Effector memory CD4-positive, alpha-beta T cell (primary cell): ENCODE measurements around the gene PPP4R4.
A peak's percentile ranks its signal among the peaks of the same experiment; 100 is the strongest.

ENCODE experiments used
- DNase-seq, 3 donors: peaks; one replicate each; pipeline ENCODE4 v3.0.0-alpha.2; 2020
- H3K27ac ChIP-seq: 2 replicates; pipeline ENCODE4 v1.7.0; 2013; ENCODE audit warnings: mild to moderate bottlenecking, low read length, moderate library complexity; ENCODE audit not compliant: insufficient read depth, poor library complexity, severe bottlenecking
- H3K27me3 ChIP-seq: replicated peaks from 2 replicates; pipeline ENCODE4 v1.7.0; 2013; ENCODE audit warnings: mild to moderate bottlenecking, low read length; ENCODE audit not compliant: insufficient read depth, control insufficient read depth, poor library complexity, severe bottlenecking
- H3K36me3 ChIP-seq: 2 replicates; pipeline ENCODE4 v1.7.0; 2013; ENCODE audit warnings: mild to moderate bottlenecking, low read length, moderate library complexity; ENCODE audit not compliant: control insufficient read depth, insufficient read depth
- H3K4me1 ChIP-seq: 2 replicates; pipeline ENCODE4 v1.7.0; 2013; ENCODE audit warnings: low read length, mild to moderate bottlenecking; ENCODE audit not compliant: control insufficient read depth, insufficient read depth, poor library complexity, severe bottlenecking
- H3K4me3 ChIP-seq: 2 replicates; pipeline ENCODE4 v1.7.0; 2013; ENCODE audit warnings: low read length, low read depth, mild to moderate bottlenecking; ENCODE audit not compliant: insufficient read depth, poor library complexity, severe bottlenecking
- H3K9me3 ChIP-seq: 2 replicates; pipeline ENCODE4 v1.7.0; 2013; ENCODE audit warnings: mild to moderate bottlenecking, low read length, moderate library complexity; ENCODE audit not compliant: control insufficient read depth

Gene PPP4R4

DNA sequence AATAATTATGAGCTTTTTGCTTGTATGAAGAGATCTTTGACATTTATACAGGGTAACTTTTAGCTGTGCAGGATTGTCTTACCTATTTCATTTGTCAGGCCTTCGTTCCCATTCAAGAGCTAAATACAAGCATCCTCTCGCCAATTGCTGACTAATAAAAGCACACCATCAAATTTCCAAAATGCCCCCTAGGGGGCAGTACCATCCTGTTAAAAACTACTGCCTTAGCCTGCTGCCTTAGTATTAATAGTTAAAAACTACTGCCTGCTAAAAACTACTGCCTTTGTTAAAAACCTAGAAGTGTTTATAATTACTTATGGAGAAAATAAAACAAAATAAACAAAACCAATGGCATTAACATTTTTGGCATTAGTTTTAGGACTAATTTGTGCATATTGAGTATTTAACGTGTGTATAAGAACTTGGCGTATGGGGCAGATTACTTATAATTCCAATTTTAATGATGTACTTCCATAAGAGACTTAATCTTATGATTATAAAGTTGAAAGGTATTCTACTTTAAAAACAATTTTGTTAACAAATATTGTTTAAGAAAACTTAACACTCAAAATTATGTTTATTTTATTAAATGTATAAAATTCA, 41.7 kb upstream of the PPP4R4 start:
- no peak overlapping the region for H3K27ac ChIP-seq
- no peaks in the 10 kb centered on the region for H3K27me3 ChIP-seq
- H3K4me1 ChIP-seq, result no peaks in the 10 kb centered on the region
- H3K9me3 ChIP-seq, result no peaks in the 10 kb centered on the region
- H3K36me3 ChIP-seq, result no peaks in the 10 kb centered on the region
- peak; percentile 11 to 48 (median 18) for DNase-seq
- no peak overlapping the region for H3K4me3 ChIP-seq

- H3K27ac ChIP-seq, result no peak overlapping the region
- DNase-seq, result no peak
Observed at GRCh38 chr14:94135476-94135875, 38.6 kb upstream of the PPP4R4 start.

DNA sequence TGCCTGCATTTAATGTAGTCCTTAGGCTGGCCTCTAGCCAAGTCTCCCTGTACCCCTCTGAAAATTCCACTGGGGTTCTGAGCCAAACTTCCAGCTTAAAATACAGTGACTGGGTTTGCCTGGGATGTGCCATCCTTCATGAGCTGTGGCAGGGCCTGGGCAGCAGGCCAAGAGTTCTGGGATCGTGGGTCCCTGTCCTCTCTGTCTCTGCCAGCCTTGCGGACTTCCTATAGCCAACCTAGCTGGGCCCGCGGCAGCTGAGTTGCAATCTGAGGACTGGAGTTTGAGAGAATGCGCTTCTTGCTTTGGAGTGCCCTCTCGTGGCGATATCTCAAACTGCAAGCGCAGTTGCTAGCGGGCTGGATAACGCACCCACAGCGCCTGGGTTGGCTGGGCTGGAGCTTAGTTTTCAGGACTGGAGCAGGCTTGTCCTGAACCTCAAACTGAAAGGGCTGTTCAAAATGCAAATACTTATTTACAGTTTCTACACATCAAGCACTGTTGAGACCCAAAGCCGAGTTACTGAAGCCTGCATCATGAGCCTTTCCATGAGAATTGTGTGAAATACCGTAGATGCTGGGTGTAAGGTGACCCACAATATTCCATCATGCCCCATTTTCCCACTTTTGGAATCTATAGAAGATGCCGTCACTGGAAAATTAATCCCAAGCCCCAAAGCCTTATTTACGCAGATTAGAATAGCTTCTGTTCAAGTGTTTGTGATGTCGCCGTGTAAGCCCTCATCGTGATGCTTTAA, 37.4 kb upstream of the PPP4R4 start:
- H3K4me1 ChIP-seq, result no peaks in the 10 kb centered on the region
- H3K27ac ChIP-seq, result no peak overlapping the region
- no peaks in the 10 kb centered on the region for H3K9me3 ChIP-seq
- H3K36me3 ChIP-seq, result no peaks in the 10 kb centered on the region
- no peak overlapping the region for H3K4me3 ChIP-seq
- peak; percentile 62 to 74 (median 66) for DNase-seq
- H3K27me3 ChIP-seq, result no peaks in the 10 kb centered on the region

More at GRCh38 chr14:94135476-94135875, 38.6 kb upstream of the PPP4R4 start:
- H3K27me3 ChIP-seq, result no peaks in the 10 kb centered on the region
- no peak overlapping the region for H3K4me3 ChIP-seq
- H3K36me3 ChIP-seq, result no peaks in the 10 kb centered on the region
- no peaks in the 10 kb centered on the region for H3K4me1 ChIP-seq
- no peaks in the 10 kb centered on the region for H3K9me3 ChIP-seq

DNA sequence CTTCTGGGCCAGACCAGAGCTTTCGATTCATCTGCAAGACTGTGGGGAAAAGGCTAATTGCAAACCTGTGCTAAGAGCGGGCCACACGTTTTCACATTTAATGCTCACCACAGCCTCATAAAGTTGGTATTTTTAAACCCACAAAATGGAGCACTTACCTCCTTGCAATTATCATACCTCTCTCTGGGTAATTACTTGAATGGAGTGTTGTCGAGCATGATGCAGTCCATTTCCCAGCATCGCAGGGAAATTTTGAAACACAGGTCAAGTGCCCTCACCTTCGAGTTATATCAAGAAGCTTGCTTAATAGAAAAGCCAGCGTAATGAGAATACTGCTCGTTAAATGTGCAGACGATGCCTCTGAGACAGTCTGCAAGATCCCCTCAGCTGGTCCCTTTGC, 35.9 kb upstream of the PPP4R4 start:
- no peak for DNase-seq
- Histone ChIP-seq H3K9me3 (no peaks in the 10 kb centered on the region), H3K27ac (no peak overlapping the region), H3K4me1 (no peaks in the 10 kb centered on the region), H3K27me3 (no peaks in the 10 kb centered on the region), H3K4me3 (no peak overlapping the region), H3K36me3 (no peaks in the 10 kb centered on the region)

GRCh38 chr14:94139006-94139405, 35.1 kb upstream of the PPP4R4 start:
- Histone ChIP-seq H3K4me1 (no peaks in the 10 kb centered on the region), H3K9me3 (no peaks in the 10 kb centered on the region), H3K4me3 (no peak overlapping the region), H3K27ac (no peak overlapping the region), H3K27me3 (no peaks in the 10 kb centered on the region), H3K36me3 (no peaks in the 10 kb centered on the region)
- DNase-seq, result no peak

- DNase-seq, result no peak
Observed at GRCh38 chr14:94139421-94139820, 34.7 kb upstream of the PPP4R4 start.

DNA sequence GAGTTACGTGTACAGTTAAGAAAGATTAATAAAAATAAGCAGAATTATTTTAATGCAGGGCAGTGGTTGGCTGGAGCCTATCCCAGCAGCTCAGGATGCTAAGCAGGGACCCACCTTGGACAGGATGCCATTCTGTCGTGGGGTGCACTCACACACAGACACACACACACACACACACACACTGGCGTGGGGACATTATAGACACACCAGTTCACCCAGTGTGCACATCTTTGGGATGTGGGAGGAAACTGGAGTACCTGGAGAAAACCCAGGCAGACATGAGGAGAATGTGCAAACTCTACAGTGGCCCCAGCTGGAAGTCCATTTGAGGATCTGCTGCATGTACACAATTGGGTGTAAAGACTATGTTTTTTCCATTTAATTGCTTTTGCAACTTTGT, 31.9 kb upstream of the PPP4R4 start:
- H3K4me3 ChIP-seq, result no peak overlapping the region
- no peak for DNase-seq
- H3K36me3 ChIP-seq, result no peaks in the 10 kb centered on the region
- no peaks in the 10 kb centered on the region for H3K4me1 ChIP-seq
- no peaks in the 10 kb centered on the region for H3K9me3 ChIP-seq
- H3K27me3 ChIP-seq, result no peaks in the 10 kb centered on the region
- H3K27ac ChIP-seq, result no peak overlapping the region

More at GRCh38 chr14:94139421-94139820, 34.7 kb upstream of the PPP4R4 start:
- H3K4me3 ChIP-seq, result no peak overlapping the region
- no peaks in the 10 kb centered on the region for H3K36me3 ChIP-seq
- H3K27ac ChIP-seq, result no peak overlapping the region
- H3K9me3 ChIP-seq, result no peaks in the 10 kb centered on the region
- no peaks in the 10 kb centered on the region for H3K4me1 ChIP-seq
- H3K27me3 ChIP-seq, result no peaks in the 10 kb centered on the region

- Histone ChIP-seq H3K27ac (no peak overlapping the region), H3K9me3 (no peaks in the 10 kb centered on the region), H3K4me3 (no peak overlapping the region), H3K36me3 (no peaks in the 10 kb centered on the region), H3K27me3 (no peaks in the 10 kb centered on the region), H3K4me1 (no peaks in the 10 kb centered on the region)
- DNase-seq, result no peak
Observed at GRCh38 chr14:94142836-94143235, 31.3 kb upstream of the PPP4R4 start.

DNA sequence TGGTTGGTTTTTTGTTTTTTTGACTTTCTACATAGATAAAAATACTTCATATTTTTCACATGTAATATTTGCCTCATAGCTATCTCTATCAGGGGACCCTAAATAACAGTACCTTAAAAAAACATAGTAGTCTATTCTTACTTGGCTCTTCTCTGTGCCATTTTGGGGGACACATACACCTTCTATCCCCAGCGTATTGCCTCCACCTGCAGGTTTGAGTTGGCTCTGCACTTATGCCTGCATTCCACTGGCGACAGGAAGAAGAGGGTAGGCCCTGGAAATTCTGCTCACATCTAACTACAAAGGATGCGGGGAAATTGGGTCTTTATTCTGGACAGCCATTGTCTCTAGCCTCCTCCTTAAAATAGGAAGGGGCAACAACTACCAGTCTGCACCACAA, 30.9 kb upstream of the PPP4R4 start:
- Histone ChIP-seq H3K27ac (no peak overlapping the region), H3K9me3 (no peaks in the 10 kb centered on the region), H3K27me3 (no peaks in the 10 kb centered on the region), H3K4me1 (no peaks in the 10 kb centered on the region), H3K36me3 (no peaks in the 10 kb centered on the region), H3K4me3 (no peak overlapping the region)
- DNase-seq, result no peak

DNA sequence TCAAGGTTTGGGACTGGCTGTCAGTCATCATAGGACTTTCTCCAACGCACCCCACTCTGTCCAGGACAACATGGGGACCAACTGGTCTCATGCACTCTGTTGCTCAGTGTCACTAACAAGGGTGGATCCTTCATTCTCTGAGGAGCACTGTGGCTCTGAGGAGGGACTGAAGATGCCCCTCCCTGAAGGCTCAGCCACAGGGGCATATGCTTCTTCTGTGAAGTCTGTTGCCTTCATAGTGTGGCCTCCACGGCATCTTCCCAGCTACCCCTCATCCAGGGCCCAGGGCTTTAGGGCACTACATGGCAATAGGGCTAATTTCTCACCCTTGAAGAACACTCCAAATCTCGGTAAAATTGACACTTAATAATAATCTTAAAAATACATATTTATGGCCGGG, 30.4 kb upstream of the PPP4R4 start:
- Histone ChIP-seq H3K4me3 (no peak overlapping the region), H3K27ac (no peak overlapping the region), H3K36me3 (no peaks in the 10 kb centered on the region), H3K27me3 (no peaks in the 10 kb centered on the region), H3K9me3 (no peaks in the 10 kb centered on the region), H3K4me1 (no peaks in the 10 kb centered on the region)
- DNase-seq, result no peak
